ENCODE measurements around the gene PACSIN2.
"Not testable (repeated sequence)": the region's sequence is repeated elsewhere in the genome, so short reads cannot be mapped to it uniquely, and the experiment has no call there.

Gene PACSIN2

GRCh38 chr22:43014869-43015676 lies at the start of gene PACSIN2:
Gene PACSIN2 (minus strand): TSS chr22:43015149. CDS start chr22:42912080, 103,069 bp downstream.
- peak; percentile 98 to 99 for DNase-seq

- DNase-seq = peak; percentile 4 to 31
These were observed 45.2 kb upstream of the PACSIN2 start for GRCh38 chr22:43060183-43060582.

- no peak for DNase-seq
These were observed 42.7 kb upstream of the PACSIN2 start for GRCh38 chr22:43057641-43058040.

DNA sequence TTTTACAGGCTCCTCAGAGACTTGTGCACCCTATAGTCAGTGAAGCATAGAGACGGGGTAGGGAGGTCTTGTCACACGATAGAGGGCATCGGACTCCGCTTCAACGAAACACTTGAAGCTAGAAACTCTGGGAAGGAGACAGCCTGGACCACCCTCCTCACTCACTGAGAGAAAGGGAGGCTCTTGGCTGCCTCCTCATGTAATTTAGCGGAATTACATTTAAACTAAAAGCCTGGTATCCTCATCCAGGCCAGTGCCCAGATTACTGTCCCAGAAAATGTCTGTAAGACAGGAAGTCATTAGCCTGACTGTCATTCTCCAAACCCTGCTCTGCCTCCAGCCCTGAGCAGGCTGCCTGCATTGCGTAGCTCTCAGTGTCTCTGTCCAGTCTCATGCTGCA lies 38.2 kb upstream of the PACSIN2 start:
- DNase-seq = no peak

GRCh38 chr22:43050995-43051394 lies 36.0 kb upstream of the PACSIN2 start:
- DNase-seq = no peak

- no peak for DNase-seq
These were observed 32.7 kb upstream of the PACSIN2 start for GRCh38 chr22:43047605-43048004.

- DNase-seq = no peak
These were observed 29.4 kb upstream of the PACSIN2 start for GRCh38 chr22:43044290-43044712.

- DNase-seq = no peak
These were observed 27.3 kb upstream of the PACSIN2 start for GRCh38 chr22:43042101-43042780.

DNA sequence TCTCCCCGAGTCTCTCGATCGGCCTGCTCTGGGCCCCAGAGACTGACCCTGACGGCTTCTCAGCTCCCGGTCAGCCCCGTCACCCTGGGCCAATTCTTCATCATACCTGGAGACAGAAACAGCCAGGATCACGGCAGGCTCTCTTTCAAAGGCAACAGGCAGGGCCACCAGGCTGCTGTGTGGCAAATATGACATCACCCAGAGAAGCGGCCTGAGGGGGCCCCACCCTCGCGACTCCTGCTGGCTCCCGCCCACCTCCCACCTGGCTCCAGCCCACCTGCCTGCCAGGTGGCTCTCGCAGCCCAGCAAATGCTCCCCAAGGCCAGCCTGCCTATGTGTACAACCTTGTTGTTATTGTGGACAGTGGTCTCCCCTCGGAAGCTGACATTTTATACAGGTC lies 24.9 kb upstream of the PACSIN2 start:
- no peak for DNase-seq

DNA sequence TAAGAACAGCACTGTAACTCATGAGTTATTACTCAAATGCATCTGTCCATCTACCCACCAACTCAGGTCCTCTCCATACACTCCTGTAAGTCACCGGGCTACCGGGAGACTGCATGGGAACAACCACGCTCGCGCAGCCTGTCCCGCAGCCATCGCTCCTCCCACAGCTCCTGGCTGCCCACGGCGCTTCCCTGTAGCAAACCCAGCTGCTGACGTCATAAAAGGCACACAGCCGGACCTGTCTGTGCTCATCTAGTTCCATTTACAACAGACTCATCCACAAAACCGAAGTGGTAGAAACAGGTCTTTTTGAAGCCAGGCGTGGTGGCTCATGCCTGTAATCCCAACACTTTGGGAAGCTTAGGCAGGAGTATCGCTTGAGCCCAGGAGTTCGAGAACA lies 23.4 kb upstream of the PACSIN2 start:
- DNase-seq = no peak

DNA sequence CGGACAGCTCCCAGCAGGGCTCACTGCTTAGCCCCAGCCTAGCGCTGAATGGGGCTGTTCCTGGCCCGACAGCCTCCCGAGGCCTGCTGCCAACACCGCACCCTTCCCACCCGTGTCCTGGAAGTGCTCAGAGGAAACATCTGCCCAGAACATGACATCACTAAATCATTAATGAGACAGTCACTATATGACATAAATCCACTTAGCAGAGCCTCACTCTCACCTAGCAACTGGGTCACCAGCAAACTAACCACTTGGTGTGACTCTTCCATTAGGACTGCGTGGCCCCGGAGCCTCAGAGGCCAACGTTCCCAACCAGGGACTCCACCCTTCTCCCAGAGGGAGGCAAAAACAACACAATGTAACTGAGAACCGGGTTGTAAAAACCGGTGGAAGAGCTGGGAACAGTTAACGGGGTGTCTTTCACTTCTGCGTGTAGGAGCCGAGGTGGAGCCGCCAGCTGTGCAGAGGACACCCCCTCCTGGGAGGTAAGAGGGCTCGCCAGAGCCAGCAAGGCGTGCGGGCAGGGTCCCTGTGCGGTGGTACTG lies 21.4 kb upstream of the PACSIN2 start:
- DNase-seq = no peak

DNA sequence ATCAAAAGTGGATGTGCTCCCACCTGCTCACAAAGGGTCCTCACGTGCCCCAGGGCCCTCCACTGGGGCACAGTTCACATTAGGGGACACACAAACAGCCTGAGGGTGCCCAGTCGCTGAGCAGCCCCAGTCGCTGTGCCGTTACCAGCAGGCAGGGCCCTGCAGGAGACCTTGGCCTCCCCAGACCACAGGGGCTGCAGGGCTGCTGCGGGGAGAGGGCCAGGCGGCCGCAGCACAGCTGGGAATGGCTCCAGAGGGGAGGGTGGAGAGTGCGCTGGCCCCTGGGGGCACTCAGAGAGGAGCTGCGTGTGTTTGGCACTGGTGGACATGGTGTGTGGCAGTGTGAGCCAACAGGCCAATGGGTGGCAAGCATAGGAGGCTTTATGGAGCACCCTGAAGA lies 20.3 kb upstream of the PACSIN2 start:
- DNase-seq = no peak

GRCh38 chr22:43031617-43032016 lies 16.7 kb upstream of the PACSIN2 start:
- DNase-seq = no peak

DNA sequence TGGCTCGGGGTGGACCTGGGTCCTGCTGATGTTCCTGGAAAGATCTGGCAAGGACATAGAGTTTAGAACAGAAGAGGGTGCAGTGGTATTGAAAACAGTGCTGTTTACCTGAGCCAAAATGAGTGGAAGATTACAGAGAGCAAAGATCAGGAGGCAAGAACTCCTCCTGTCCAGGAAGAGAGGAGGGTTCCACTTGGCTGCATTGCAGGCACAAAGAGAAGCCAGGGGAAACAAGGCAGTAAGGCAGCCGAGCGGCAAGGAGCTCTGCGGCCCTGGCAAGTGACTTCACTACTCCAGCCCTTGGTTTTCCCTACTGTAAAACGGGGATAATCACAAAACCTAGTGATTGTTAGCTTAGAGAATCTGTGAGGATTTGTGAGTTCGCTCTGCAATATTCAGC lies 3.7 kb upstream of the PACSIN2 start:
- DNase-seq = no peak

DNA sequence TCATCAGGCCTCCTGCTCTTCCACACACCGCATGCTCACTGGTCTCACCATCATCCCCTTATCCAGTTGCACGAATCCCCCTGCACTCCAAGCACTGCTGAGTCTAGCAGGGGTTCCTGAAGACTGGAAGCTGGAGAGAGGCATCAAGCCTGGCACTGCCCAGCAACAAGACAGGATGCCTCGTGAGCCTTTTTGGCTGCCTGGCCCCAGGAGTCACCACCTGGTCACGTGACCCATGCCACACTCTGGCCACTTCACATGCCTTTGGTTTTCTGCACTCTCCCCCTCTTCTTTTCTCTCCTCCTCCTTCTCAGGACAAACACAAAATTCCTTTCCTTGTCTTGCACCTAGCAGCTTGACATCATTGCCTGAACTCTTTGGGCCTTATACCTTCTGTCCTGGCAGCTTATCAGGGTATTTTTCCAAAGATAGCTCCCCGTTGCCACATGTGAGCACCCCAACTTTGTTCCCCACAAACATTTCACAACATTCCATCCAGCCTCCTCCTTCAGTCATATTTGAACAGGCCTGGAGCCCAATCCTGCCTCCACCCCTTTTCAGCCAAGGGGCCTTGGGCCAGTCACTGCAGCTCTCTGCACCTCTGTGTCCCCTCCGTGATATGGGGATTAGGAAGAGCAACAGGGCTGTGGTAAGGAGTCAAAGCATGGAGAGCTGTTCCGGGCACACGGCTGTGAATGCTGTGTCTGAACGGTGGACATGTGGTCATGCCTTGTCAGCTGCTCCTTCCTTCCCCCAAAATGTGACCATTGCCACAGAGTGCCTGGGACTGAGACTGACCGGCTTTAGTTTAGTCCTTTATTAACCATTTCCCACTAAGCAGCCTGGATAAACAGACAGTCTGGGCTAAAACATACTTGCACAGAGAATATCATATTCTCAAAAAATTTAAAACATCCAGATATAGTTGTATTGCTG lies 2.8 kb upstream of the PACSIN2 start:
- DNase-seq = no peak

DNA sequence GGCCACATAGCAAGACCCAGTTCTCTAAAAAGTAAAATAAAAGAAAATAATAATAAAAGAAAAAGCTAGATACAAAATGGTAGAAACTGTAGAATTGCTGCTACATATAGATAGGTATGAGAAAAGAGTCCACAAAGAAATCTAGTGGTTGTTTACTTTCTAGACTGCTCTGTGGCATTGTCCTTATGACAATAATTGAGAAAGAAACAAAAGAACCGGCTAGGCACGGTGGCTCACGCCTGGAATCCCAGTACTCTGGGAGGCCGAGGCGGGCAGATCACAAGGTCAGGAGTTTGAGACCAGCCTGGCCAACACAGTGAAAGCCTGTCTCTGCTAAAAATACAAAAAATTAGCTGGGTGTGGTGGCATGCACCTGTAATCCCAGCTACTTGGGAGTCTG lies 1.2 kb upstream of the PACSIN2 start:
- DNase-seq = not testable (repeated sequence)

GRCh38 chr22:43015677-43016042 lies 711 bp upstream of the PACSIN2 start:
- no peak for DNase-seq

DNA sequence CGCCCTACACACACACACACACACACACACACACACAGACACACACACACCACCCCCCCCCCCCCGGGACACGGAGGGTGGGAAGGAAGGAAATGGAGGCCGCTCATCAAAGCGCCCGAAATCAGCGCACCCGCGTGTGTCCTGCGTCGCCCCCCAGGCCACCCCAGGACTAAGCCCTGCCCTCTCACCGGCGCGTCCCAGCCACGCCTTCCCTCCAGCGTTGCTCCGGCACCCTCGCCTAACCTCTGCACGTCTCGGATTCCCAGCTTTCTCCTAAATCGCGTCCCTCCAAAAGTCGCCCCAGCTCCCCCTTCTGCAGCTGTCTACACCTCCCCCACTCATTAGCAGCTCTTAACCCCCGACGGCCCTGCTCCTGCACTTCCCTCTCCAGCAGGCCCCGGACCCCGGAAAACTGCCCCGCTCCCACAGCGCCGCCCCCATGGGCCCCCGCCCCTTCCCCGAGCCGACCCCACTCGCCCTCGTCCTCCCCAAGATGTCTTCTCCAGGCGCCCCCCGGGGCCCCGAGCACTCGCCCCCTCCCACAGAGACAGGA lies 557 bp downstream of the PACSIN2 start:
- DNase-seq = peak; percentile 8 to 70

- DNase-seq = peak in 1 of 2 donors; percentile 7
These were observed 1.3 kb downstream of the PACSIN2 start for GRCh38 chr22:43013355-43014315.

- DNase-seq = no peak
These were observed 2.6 kb downstream of the PACSIN2 start for GRCh38 chr22:43012390-43012789.

- no peak for DNase-seq
These were observed 3.9 kb downstream of the PACSIN2 start for GRCh38 chr22:43011079-43011478.

All from CD4-positive, alpha-beta T cell treated with Interferon alpha-2 for 1 hour (primary cell).